ENCODE measurements around the gene JAK2.

GRCh38 chr9:4983601-4984165 lies 1.4 kb upstream of the JAK2 start:
- TF ChIP-seq PATZ1 (CRISPR knock-in tag; IDR thresholded peaks at IDR 0.05; ENCODE audit: borderline replicate concordance) (no peak), BACH2 (CRISPR knock-in tag; IDR thresholded peaks at IDR 0.05; ENCODE audit: borderline replicate concordance) (no peak), ZC3H10 (CRISPR knock-in tag; IDR thresholded peaks at IDR 0.05) (no peak), ZNF565 (CRISPR knock-in tag; conservative IDR thresholded peaks at IDR 0.05; ENCODE audit: low read depth) (no peak), SNAI2 (CRISPR knock-in tag; IDR thresholded peaks at IDR 0.05) (no peak), TCF4 (CRISPR knock-in tag; IDR thresholded peaks at IDR 0.05; ENCODE audit: borderline replicate concordance) (no peak), CREB5 (CRISPR knock-in tag; IDR thresholded peaks at IDR 0.05; ENCODE audit: low read depth) (no peak), CSRNP3 (CRISPR knock-in tag; IDR thresholded peaks at IDR 0.05) (no peak), ARNTL (CRISPR knock-in tag; IDR thresholded peaks at IDR 0.05; ENCODE audit: borderline replicate concordance, low read depth) (no peak), POU6F1 (CRISPR knock-in tag; IDR thresholded peaks at IDR 0.05; ENCODE audit: borderline replicate concordance, low read depth) (no peak), ISL1 (CRISPR knock-in tag; IDR thresholded peaks at IDR 0.05) (no peak), OSR1 (CRISPR knock-in tag; IDR thresholded peaks at IDR 0.05) (no peak)
